Kidney (tissue), 14 donors: ENCODE results near the gene THRB. TPM values are rescaled to one million over a fixed set of nuclear protein-coding genes. Genes with fewer than 3 reads are reported as not detected.

Source experiments
- DNase-seq, 5 donors: peaks; one replicate each; pipeline ENCODE4 v3.0.0-alpha.2; 2013 to 2020
- FAIRE-seq: peaks from 2 replicates; lab custom pipeline; 2012; peaks lifted over from hg19 to GRCh38; lab: Jason Lieb, UNC
- H3K27ac ChIP-seq, 2 donors: one replicate each; pipeline ENCODE4 v1.7.0; 2013; ENCODE audit warnings: low read depth in 2 of 2, low read length in 2 of 2, inconsistent platforms in 1 of 2
- H3K27me3 ChIP-seq: one replicate; pipeline ENCODE4 v1.7.1; 2013; ENCODE audit warnings: low read length, inconsistent platforms; ENCODE audit not compliant: control insufficient read depth, insufficient read depth
- H3K36me3 ChIP-seq, 3 donors: one replicate each; pipeline versions ENCODE4 v1.7.0 to v1.7.1; 2013; ENCODE audit warnings: low read length in 3 of 3, control low read depth in 1 of 3, inconsistent platforms in 1 of 3; ENCODE audit not compliant: insufficient read depth in 3 of 3, control insufficient read depth in 2 of 3
- H3K4me1 ChIP-seq, 3 donors: one replicate each; pipeline versions ENCODE4 v1.7.0 to v1.7.1; 2013; ENCODE audit warnings: low read length in 3 of 3, inconsistent platforms in 1 of 3, low read depth in 1 of 3; ENCODE audit not compliant: control insufficient read depth in 2 of 3, insufficient read depth in 2 of 3
- H3K4me3 ChIP-seq, 3 donors: one replicate each; pipeline versions ENCODE4 v1.7.0 to v1.8.1; 2013; ENCODE audit warnings: low read length in 3 of 3, control low read depth in 1 of 3, inconsistent platforms in 1 of 3
- H3K9ac ChIP-seq, 3 donors: one replicate each; pipeline versions ENCODE4 v1.7.0 to v1.7.1; 2013; ENCODE audit warnings: low read length in 3 of 3, control low read depth in 1 of 3, inconsistent platforms in 1 of 3
- H3K9me3 ChIP-seq, 3 donors: one replicate each; pipeline versions ENCODE4 v1.7.0 to v1.7.1; 2013; ENCODE audit warnings: low read length in 3 of 3, control low read depth in 1 of 3, inconsistent platforms in 1 of 3; ENCODE audit not compliant: control insufficient read depth in 2 of 3, insufficient read depth in 1 of 3
- intact Hi-C: fragments of 100-400 bp; cut with DNase I; formaldehyde crosslinking; loops from one replicate; pipeline ENCODE4 v1.11.1; 2022
- polyA plus RNA-seq: library from polyadenylated mRNA; stranded (reverse); fragments of 350-450 nt; fragmentation: Illumina TruSeq; extraction: RNeasy Lipid Tissue Mini Kit (QIAGEN cat#74804); gene quantifications from one replicate; pipeline ENCODE4 v1.2.3, GENCODE V29; 2014; ENCODE audit warnings: low read depth, low replicate concordance; ENCODE audit not compliant: insufficient read depth
- total RNA-seq: library from RNA; stranded (reverse); fragmentation: NEBNext Ultra II Directional; extraction: Animal tissue kit (Norgen Biotek cat#: 25700); gene quantifications from one replicate; pipeline ENCODE4 v1.2.1, GENCODE V29; 2021
- TF ChIP-seq, protein P1 (sequence below): IDR thresholded peaks from 3 replicates; pipeline ENCODE4 v1.5.1; 2012; ENCODE audit warnings: mild to moderate bottlenecking, moderate library complexity, borderline replicate concordance; ENCODE audit not compliant: insufficient read depth; ENCODE audit errors: extremely low read depth
- donor health status: control.
- donor health status: control.
- donor health status: control.
- donor health status: control.
- donor health status: control.
- donor health status: DM: yes; HTN: yes; CAD: no.
- donor health status: Normal renal cell carcinoma (clear cell type).

The THRB gene
- total and polyA plus RNA-seq, 2 donors from 2014 or later = 4.5 to 17.2 TPM

DNA sequence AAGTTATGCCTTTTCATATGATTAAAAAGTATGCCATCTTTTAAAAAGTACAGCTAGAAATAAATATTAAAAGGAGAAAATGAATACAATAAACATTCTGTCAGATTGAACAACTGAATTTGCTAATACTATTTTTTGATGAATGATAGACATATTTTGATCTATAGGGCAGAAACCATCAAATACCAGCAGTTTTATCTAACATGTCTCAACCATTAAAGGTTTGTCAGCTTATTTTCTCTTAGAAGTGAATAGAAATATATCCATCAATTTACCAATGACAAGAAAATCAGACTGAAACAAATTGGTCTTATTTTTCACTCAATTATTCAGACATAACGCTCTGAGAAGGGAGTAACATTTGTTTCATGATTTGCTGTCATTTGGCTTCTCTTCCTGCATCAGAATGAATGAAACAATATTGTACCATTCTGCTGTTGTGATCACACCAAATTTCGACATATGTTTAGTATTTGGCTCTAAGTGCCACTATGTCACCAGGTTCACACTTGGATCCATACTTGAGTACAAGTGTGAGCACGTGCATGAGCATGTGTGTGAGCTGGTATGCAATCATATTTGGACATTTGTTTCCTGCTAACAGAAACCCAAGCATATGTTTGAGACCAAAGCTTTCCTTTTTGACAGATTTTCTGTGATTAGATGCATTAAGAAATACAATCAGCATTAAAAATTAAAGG is 86.5 kb downstream of the THRB start:
- intact Hi-C loops = no loop called here
- TF ChIP-seq, protein P1, sequence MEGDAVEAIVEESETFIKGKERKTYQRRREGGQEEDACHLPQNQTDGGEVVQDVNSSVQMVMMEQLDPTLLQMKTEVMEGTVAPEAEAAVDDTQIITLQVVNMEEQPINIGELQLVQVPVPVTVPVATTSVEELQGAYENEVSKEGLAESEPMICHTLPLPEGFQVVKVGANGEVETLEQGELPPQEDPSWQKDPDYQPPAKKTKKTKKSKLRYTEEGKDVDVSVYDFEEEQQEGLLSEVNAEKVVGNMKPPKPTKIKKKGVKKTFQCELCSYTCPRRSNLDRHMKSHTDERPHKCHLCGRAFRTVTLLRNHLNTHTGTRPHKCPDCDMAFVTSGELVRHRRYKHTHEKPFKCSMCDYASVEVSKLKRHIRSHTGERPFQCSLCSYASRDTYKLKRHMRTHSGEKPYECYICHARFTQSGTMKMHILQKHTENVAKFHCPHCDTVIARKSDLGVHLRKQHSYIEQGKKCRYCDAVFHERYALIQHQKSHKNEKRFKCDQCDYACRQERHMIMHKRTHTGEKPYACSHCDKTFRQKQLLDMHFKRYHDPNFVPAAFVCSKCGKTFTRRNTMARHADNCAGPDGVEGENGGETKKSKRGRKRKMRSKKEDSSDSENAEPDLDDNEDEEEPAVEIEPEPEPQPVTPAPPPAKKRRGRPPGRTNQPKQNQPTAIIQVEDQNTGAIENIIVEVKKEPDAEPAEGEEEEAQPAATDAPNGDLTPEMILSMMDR = no peak
- Histone ChIP-seq H3K9me3 (no peaks in the 10 kb centered on the region), H3K36me3 (no peaks in the 10 kb centered on the region), H3K9ac (no peak overlapping the region), H3K27ac (no peak overlapping the region), H3K27me3 (no peaks in the 10 kb centered on the region), H3K4me3 (no peak overlapping the region), H3K4me1 (no peaks in the 10 kb centered on the region)
- FAIRE-seq (no peak), DNase-seq (no peak)

DNA sequence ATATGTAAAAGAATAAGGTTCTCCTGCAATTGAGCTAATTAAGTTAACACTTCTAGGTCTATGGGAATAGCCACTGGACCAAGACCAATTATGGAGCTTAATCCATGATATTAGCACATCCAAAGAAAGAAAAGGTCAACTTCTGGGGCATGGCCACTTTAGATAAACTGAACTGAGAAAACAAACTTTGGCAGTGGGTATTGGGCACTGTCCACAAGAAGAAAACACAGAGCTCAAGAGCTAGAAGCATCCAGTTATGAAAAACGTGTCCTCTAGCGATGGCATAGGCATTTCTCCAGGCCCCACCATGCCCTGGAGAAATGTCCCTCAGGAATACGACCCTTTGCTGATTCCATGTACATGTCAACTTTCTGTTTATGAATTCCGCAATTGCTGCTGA is 87.8 kb downstream of the THRB start:
- H3K36me3 ChIP-seq = no peaks in the 10 kb centered on the region
- TF ChIP-seq, protein P1 = no peak
- H3K9ac ChIP-seq = no peak overlapping the region
- DNase-seq (no peak), FAIRE-seq (no peak)
- intact Hi-C loops = no loop called here
- no peaks in the 10 kb centered on the region for H3K9me3 ChIP-seq
- H3K4me3 ChIP-seq = no peak overlapping the region
- no peaks in the 10 kb centered on the region for H3K27me3 ChIP-seq
- H3K27ac ChIP-seq = no peak overlapping the region
- peaks cover 0 to 4% (median 0%) of the 10 kb centered on the region in 3 donors for H3K4me1 ChIP-seq

DNA sequence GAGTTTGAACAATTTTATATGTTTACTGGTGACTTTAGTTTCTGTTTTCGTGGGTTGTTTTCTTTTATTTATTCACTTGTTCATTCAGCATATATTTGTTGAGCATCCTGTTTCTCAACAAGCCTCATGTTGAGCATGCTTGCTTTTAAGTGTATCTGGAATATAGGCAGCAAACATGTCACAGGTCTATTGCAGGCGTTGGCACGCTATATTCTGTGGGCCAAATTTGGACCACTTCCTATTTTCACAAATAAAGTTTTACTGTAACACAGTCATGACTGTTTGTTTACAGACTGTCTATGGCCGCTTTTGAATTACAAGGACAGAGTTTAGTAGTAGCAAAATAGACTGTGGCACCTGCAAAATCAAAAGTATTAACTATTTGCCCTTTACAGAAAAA is 89.6 kb downstream of the THRB start:
- Histone ChIP-seq H3K9me3 (no peaks in the 10 kb centered on the region), H3K36me3 (no peaks in the 10 kb centered on the region), H3K9ac (no peak overlapping the region), H3K4me3 (no peak overlapping the region), H3K4me1 (peaks cover 0 to 11% (median 0%) of the 10 kb centered on the region in 3 donors), H3K27ac (no peak overlapping the region), H3K27me3 (no peaks in the 10 kb centered on the region)
- intact Hi-C loops = no loop called here
- TF ChIP-seq, protein P1 = no peak
- FAIRE-seq = no peak
- DNase-seq = no peak
